ENCODE results near the gene SNX6.
"Not testable (repeated sequence)": the region's sequence is repeated elsewhere in the genome, so short reads cannot be mapped to it uniquely, and the experiment has no call there.

The SNX6 gene

DNA sequence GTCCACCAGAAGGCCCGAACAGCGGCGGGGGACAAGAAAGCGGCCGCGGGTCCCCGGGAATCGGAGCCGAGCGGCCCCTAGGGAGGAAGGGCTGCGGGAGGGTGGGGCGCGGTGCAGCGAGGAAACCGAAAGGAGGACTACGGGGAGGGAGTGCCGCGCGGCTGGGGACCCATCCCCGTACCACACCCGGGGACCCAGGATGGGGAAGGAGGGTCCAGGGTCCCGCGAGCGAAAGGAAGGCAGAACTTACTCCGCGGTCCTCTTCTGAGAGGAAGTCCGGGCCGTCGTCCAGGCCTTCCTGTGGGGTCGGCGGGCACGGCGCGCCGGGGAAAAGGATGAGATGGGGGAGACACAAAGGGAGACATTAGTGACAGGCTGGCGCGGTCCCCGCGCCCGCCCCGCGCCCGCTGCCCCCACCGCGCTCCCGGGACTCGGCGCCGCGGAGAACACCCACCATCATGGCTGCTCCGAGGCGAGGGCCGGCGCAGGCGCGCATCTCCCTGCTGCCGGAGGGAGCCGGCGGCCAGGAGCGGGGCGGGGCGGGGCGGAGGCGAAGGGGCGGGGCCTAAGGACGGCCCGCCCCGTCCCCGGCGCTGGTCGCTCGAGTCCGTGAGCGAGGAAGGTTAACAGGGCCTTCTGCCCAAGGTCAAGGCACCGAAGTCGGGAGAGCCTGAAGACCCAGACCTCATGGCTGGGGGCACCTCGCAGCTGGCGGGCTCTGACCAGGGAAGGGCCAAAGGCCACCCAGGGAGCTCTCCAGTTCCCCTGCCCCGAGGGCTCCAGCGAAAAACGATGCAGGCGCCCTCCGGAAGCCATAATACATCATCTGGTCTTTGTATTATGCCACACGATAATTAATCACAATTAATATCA, at the start of gene SNX6:
Gene SNX6, minus strand, starts transcription at position 492 of the 873 bp plus-strand sequence. Its CDS starts 32 bp downstream, at position 460.
- DNase-seq: peak; percentile 70

DNA sequence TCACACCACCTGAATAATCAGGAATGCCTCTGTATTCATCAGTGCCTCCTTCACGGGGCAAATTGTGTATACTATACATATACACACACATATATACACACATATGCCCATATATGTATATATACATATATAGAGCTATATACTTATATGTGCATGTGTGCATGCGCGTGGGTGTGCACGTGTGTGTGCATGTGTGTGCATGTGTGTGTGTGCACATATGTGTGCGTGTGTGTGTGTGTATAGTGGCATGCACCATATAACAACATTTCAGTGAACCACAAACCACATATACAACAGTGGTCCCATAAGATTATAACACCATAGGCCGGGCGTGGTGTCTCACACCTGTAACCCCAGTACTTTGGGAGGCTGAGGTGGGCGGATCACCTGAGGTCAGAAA, 48.8 kb upstream of the SNX6 start:
- no peak for DNase-seq

DNA sequence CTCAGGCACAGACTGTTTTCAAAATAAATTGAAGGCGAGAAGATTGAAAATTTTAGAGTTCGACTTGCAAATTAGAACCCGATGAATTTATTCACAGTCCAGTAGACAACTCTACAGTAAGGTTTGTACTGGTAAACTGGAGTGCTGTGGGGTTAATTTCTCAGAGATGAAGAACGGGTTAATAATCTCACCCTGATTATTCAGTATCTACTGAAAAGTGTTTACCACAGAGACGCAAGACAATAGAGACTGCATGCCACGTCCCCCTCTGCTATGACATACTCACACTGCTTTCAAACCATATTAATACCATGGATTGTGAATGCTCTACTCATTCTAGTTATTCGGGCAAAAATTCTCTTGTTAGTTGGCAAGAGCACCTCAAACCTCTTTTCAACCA, 48.4 kb upstream of the SNX6 start:
- no peak for DNase-seq

DNA sequence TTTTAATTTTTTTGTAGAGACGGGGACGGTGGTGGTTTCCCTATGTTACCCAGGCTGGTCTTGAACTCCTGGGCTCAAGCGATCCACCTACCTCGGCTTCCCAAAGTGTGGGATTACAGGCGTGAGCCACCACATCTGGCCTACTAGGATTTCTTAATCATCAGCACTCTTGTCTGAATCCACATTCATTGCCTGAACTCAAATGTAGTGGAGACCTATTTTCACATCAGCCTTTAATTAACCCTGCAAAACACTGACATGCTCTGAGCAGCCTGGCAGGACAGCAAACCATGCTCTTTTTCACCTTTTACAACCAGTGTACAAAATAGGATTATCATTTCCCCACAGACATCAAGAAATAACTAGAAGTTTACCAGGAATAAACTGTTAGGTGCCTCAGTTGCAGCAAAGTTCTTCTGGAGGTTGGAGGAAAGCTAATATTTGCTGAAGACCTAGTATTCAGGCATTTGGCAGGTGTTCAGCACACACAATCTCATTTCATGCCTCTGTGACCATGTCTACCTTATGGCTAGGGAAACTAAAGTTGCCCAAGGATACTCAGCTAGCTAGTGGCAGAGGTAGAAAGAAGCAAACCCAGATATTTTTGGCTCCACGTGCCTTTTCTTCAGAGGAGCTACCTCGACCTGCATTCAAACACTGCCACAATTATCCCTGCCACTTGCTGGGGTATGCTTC, 46.7 kb upstream of the SNX6 start:
- no peak for DNase-seq

DNA sequence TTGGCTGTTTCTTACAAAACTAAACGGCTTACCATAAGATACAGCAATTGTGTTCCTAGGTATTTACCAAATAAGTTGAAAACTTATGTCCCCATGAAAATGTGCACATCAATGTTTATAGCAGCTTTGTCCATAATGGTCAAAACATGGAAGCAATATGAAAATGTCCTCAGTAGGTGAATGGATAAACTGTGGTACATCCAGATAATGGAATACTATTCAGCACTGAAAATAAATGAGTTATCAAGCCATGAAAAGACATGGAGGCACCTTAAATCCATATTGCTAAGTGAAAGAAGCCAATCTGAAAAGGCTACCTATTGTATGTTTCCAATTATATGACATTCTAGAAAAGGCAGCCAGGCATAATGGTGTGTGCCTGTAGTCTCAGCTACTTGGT, 43.8 kb upstream of the SNX6 start:
- DNase-seq: no peak

DNA sequence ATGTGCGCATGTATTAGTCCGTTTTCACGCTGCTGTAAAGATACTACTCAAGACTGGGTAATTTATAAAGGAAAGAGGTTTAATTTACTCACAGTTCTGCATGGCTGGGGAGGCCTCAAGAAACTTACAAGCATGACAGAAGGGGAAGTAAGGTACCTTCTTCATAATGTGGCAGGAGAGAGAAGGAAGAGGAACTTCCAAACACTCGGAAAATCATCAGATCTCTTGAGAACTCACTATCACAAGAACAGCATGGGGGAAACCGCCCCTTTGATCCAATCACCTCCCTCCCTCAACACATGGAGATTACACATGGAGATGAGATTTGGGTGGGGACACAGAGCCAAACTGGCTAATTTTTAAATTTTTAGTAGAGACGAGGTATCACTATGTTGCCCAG, 41.8 kb upstream of the SNX6 start:
- DNase-seq: no peak

DNA sequence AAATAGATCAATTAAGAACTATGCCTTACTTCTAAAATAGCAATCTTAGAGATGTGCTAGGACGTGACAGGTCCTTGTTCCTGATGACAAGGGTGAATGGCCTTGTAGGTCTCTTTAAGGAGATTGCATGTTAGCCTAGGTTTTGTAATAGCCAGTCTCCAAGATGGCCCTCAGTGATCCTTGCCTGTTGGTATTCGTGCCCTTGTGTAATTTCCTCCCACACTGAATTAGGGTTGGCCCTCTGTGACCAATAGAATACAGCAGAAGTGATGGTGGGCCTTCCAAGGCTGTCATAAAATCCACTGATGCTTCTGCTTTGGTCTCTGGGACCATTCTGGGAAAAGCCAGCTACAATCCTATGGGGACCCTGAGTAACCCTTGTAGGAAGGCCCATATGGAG, 38.2 kb upstream of the SNX6 start:
- DNase-seq: no peak

DNA sequence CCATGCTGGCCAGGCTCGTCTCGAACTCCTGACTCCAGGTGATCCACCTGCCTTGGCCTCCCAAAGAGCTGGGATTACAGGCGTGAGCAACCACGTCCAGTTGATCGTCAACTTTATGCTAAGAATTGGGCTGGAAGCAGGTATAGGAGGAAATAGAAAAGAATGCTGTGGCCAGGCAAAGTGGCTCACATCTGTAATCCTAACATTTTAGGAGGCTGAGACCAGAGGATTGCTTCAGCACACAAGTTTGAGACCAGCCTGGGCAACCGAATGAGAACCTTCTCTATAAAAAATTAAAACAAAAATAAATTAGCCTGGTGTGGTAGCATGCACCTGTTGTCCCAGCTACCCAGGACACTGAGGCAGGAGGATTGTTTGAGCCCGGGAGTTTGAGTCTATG, 37.1 kb upstream of the SNX6 start:
- DNase-seq: no peak

DNA sequence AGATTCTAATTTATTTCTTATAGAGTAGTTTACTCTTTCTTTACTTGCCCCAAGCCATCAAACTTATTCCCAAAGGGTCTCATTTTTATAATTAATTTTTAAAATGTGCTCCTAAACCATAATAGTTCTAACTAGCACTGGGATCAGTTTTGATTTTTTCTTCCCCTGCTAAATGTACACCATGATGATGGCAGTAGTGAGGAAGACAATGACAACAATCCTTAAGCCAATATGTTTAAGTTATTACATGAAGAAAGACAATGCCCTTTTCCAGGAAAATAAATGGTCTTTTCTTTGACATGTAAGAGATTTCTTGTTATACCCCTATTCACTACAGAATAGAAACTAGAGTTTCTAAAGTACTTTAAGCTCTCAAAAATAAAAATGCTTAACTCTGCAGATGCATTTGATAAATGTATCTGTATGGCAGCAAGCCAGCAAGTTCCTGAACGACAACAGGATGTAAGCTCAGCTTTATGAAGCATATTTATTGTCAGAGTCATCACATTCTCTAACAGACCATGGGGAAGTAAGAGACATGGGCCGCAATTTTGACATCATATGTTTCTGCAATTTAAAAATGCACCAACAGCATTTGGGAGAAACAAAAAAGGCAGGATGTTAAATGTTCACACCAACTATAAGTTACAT, 36.0 kb upstream of the SNX6 start:
- DNase-seq: no peak

DNA sequence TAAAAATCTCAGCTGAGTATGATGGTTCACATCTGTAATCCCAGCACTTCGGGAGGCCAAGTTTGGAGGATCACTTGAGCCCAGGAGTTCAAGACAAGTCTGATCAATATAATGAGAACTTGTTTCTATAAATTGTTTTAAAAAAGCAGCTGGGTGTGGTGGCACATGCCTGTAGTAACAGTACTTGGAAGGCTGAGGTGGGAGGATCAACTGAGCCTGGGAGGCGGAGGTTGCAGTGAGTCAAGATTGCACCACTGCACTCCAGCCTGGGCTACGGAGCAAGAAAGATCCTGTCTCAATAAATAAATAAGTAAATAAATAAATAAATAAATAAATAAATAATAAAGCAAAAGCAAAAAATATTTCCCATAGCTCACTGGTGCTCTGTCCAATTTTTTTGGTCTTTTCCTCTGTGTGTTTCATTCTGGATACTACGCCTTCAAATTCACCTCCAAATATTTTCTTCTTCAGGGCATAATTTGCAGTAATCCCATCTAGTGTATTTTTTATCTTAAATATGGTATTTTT, 32.7 kb upstream of the SNX6 start:
- no peak for DNase-seq

DNA sequence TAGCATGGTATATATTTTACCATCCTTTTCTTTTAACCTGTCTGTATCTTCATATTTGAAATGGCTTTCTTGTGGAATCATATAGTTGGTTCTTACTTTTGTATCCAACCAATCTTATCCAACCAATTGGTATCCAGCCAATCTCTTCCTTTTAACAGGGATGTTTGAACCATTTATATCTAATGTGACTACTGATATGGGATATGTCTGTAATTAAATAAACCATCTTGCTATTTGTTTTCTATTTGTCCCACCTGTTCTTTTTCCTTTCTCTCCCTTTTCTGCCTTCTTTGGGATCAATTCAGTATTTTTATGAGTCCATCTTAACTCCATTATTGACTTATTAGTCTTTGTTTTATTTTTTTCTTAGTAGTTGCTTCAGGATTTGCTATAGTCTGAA, 30.8 kb upstream of the SNX6 start:
- no peak for DNase-seq

DNA sequence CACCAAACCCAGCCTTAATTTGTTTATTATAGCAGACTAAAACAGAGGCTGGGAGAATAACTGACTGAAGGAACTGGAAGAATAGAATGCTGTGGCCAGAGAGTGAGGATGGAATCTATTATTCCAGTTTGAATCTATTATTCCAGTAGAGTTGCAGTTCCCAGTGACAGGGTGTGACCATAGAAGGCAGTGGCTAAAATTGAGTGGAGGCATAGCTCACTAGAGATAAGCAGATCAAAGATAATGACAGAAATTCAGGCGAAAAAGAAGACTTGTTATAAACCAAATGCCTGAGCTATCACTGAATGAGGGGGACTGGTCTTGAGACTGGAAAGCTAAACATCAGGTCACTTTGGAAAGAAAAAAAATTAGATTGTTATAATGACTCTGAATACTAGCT, 26.0 kb upstream of the SNX6 start:
- no peak for DNase-seq

DNA sequence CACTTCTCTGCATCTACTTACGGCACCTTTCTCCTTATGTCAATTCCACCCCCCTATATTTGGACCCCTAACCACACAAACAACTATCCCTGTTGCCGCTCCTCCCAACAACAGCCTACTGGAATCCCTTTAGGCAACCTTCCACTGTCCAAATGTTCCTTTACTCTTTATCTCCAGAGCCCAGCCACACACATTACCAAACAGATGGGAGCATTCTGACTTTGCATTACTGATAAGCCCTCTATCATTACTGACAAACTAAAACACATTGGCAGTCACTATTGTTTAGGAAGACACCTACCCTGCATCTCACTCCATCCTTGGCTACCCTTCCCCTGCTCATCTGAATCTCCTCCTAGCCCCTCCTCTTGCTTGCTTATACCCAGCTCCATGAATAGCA, 23.1 kb upstream of the SNX6 start:
- DNase-seq: not testable (repeated sequence)

DNA sequence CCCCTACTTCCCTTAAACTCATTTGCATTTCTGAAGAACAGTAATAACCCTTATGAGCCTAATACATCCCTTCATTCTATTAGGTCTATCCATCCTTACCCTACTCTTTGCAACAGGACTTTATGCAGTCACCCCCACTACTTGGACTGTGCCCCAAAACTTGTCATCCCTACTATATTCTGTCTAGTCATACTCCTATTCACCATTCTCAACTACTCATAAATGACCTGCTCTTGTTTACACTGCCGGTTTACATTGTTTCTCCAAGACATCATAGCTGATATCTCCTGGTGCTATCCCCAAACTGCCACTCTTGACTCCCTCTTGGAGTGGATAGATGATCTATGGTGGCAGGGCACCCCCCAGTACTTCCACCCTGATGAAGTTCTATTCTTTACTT, 22.4 kb upstream of the SNX6 start:
- not testable (repeated sequence) for DNase-seq

DNA sequence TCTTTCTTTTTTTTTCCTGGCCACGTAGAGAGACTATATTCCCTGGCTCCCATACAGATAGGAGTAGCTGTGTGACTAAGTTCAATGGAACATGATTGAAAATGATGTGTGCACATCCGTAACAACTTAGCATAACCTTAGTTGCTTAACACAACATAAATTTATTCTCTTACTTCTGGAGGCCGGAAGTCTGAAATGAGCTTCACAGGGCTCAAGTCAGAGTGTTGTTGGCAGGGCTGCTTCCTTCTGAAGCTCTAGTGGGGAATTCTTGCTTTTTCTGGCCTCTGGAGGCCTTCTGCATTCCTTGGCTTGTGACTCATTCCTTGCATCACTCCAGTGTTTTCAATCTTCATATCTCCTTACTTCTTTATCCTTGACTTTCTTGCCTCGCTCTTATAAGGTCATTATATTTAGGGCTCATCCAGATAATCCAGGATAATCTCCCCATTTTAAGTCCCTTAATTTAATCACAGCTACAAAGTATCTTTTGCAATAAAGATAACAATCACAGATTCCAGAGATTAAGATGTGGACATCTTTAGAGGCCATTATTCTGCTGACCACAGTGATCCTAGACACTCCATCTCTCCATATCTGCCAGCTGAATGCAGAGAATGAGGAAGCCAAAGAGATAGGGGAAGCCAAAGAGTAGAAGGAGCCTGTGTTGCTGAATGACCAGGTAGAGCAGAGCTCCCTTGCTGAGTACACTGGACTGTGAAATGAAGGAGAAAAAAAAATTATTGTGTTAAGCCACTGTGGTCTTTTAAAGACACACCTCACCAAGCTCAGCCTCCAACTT, 21.0 kb upstream of the SNX6 start:
- no peak for DNase-seq

DNA sequence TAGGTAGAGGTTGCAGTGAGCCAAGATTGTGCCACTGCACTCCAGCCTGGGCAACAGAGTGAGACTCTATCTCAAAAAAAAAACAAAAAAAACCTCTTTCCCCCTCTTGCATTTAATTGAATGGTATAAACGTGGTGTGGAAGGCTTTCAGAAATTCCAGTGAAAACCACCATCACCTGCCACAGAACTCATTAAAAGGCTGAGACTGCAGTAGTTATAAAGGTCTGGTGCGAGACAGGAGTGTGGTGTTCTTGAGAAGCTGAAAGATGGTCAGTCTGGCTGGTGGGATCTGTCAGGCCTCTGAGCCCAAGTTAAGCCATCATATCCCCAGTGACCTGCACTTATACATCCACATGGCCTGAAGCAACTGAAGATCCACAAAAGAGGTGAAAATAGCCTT, 20.1 kb upstream of the SNX6 start:
- not testable (repeated sequence) for DNase-seq

DNA sequence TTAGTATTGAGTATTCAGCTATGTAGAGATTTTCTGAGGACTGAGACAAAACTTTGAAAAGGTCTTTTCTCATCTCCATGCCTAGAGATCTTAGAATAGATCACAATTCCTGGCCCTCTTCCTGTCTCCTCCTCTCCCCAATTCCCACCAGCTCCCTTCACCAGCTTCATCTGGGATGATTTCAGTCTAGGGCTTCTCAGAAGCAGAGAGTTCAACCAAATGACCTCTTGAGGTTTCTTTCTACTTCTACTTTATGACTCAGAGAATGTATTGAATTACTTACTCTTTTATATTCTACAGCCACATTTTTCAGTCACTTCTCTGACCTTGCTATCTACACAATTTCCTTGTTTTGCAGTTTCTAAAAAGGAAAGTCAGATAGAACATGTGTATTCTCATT, 19.4 kb upstream of the SNX6 start:
- no peak for DNase-seq

DNA sequence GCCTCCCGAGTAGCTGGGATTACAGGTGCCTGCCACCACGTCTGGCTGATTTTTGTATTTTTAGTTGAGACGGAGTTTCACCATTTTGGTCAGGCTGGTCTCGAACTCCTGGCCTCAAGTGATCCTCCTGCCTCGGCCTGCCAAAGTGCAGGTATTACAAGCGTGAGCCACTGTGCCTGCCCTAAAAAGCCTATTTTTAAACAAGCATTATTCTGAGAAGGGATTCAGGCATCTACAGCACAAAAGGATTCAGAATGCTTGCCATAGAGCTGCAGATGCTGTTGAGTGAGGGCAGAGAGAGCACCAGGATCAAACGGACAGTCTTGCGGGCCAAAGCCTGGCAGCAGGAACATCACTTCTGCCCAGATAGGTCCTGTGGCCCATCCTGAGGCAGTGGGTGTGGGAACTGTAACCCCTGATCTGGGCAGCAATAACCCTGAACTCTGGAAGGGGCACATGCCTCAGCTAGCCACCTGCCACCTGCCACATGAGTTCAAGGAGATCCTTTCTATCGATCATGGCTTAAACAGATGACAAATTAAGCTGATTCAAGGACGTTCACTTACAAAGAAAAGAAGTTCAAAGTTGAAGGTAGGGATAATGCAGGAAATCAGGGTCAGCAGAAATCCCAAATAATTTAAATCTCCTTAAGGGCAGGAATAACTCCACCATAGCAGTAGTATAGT, 16.8 kb upstream of the SNX6 start:
- DNase-seq: no peak

DNA sequence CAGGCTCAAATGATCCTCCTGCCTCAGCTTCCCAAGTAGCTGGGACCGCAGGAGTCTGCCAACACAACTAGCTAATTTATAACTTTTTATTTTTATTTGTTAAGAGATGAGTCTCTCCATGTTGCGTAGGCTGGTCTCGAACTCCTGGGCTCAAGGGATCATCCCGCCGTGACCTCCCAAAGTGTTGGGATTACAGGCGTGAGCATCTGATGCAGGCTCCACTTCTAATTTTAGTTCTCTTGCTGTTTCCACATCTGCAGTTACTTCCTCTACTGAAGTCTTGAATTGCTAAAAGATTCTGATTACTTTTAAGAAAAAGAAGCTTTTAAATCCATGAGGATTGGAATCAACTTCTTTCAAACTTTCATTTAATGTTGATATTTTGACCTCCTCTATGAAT, 13.4 kb upstream of the SNX6 start:
- no peak for DNase-seq

DNA sequence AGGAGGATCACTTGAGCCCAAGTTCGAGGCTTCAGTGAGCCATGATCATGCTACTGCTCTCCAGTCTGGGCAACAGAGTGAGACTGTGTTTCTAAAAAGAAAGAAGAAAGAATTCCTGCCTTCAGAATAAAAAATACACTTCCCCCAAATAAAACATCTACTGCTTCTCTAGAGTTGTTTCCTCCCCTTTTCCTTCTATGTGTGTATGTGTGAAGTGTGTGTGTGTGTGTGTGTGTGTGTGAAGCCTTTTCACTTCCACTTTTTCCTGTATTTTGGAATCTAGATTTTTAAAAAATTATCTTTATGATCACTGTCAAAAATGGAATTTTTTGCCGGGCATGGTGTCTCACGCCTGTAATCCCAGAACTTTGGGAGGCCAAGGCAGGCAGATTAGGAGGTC, 12.6 kb upstream of the SNX6 start:
- DNase-seq: no peak

DNA sequence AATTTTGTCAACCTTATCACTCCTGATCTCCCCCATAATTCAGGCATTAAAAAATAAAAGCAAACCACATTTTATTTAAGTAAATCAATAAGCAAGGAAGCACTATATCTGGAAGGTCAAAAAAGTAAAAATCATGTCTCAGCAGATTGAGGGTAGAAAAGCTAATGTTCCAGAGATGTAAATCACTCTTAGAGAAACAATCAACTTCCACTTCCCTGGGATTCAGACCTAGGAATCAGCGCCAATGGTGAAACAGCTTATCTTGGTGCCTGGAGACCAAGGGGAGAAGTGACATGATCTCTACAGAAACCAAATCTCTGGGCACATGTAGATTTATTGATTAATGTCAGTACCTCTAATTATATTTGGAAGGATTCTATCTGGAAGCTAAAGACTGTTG, 10.9 kb upstream of the SNX6 start:
- DNase-seq: no peak

DNA sequence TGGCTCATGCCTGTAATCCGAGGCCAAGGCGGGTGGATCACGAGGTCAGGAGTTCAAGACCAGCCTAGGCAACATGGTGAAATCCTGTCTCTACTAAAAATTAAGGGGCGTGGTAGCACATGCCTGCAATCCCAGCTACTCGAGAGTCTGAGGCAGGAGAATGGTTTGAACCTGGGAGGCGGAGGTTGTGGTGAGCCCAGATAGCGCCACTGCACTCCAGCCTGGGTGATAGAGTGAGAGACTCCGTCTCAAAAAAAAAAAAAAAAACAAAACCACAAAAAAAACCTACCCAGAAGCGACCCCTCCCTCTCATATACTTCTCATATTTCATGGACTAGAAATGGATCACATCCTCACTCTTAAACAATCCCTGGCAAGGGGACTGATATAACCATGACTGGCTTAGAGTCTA, 4.4 kb upstream of the SNX6 start:
- DNase-seq: not testable (repeated sequence)

Data from NCI-H1105 treated with DMSO at 0.1 percent for 48 hours (cell line).